Thyroid gland (tissue), 4 donors: ENCODE measurements around the gene ARMC9. TPM values are rescaled to one million over a fixed set of nuclear protein-coding genes. Genes with fewer than 3 reads are reported as not detected.

Source experiments
- DNase-seq, 2 donors: peaks; one replicate each; pipeline ENCODE4 v3.0.0-alpha.2; 2019
- H3K27ac ChIP-seq, 3 donors: fragments of 200-600 bp; sonication (generic); 1 replicate in 2 of 3; 2 replicates in 1 of 3; pipeline ENCODE4 v1.5.1; 2016 to 2019; ENCODE audit warnings: mild to moderate bottlenecking in 1 of 3, moderate library complexity in 1 of 3
- H3K27me3 ChIP-seq: fragments of 200-600 bp; sonication (generic); one replicate; pipeline ENCODE4 v1.5.1; 2019
- H3K36me3 ChIP-seq, 2 donors: fragments of 200-600 bp; sonication (generic); one replicate each; pipeline ENCODE4 v1.5.1; 2016 to 2019
- H3K4me1 ChIP-seq, 2 donors: fragments of 200-600 bp; sonication (generic); one replicate each; pipeline ENCODE4 v1.5.1; 2017 to 2019
- H3K4me3 ChIP-seq, 3 donors: fragments of 200-600 bp; sonication (generic); replicated peaks in 1 of 3; 1 replicate in 2 of 3; 2 replicates in 1 of 3; pipeline ENCODE4 v1.5.1; 2016; ENCODE audit warnings: mild to moderate bottlenecking in 1 of 3
- H3K9me3 ChIP-seq: fragments of 200-600 bp; sonication (generic); one replicate; pipeline ENCODE4 v1.5.1; 2017
- CTCF ChIP-seq, 6 experiments: fragments of 200-600 bp in 3 of 6; fragments of 450-650 bp in 3 of 6; sonication (generic) in 3 of 6; IDR thresholded peaks; one replicate each; pipeline ENCODE4 v1.5.1; 2016 to 2019; ENCODE audit warnings: antibody characterized with exemption in 6 of 6, mild to moderate bottlenecking in 2 of 6, inconsistent platforms in 1 of 6, moderate library complexity in 1 of 6
- POLR2A ChIP-seq, 2 donors: fragments of 450-650 bp; IDR thresholded peaks; one replicate each; pipeline ENCODE4 v1.6.1; 2017; ENCODE audit warnings: antibody characterized with exemption in 2 of 2, mild to moderate bottlenecking in 2 of 2, moderate library complexity in 1 of 2
- WGBS, 2 donors: methylation state at CpG; one replicate each; pipeline ENCODE4 v1.1.5; 2017; 5-methylcytosine and 5-hydroxymethylcytosine counted together
- intact Hi-C: fragments of 100-400 bp; cut with DNase I; formaldehyde crosslinking; loops from one replicate; pipeline ENCODE4 v1.15.1; 2023
- total RNA-seq, 4 donors: library from RNA; depleted of rRNA; stranded (reverse); fragments of >200 nt; gene quantifications; one replicate each; pipeline ENCODE4 v1.2.3, GENCODE V29; 2016

Gene ARMC9
- total RNA-seq, 4 donors from 2014 or later, result 20.3 to 30.7 (median 28.0) TPM

- no peak overlapping the region for H3K4me3 ChIP-seq
- TF ChIP-seq CTCF (IDR thresholded peaks at IDR 0.05) (no peak), POLR2A (IDR thresholded peaks at IDR 0.05) (no peak)
- intact Hi-C loops, result no loop called here
- no peaks in the 10 kb centered on the region for H3K27me3 ChIP-seq
- no peaks in the 10 kb centered on the region for H3K9me3 ChIP-seq
- 93 to 95% methylated on average over 5 of the region's 5 CpGs for WGBS, 2 donors
- no peak overlapping the region for H3K27ac ChIP-seq
- no peaks in the 10 kb centered on the region for H3K4me1 ChIP-seq
- H3K36me3 ChIP-seq, result no peaks in the 10 kb centered on the region
- no peak for DNase-seq
Observed at GRCh38 chr2:231351648-231352047, 153.2 kb downstream of the ARMC9 start.

- Histone ChIP-seq H3K27me3 (no peaks in the 10 kb centered on the region), H3K9me3 (no peaks in the 10 kb centered on the region), H3K27ac (no peak overlapping the region), H3K4me3 (no peak overlapping the region), H3K36me3 (no peaks in the 10 kb centered on the region), H3K4me1 (no peaks in the 10 kb centered on the region)
- 90 to 94% methylated on average over 5 of the region's 6 CpGs for WGBS, 2 donors
- DNase-seq, result no peak
- TF ChIP-seq CTCF (IDR thresholded peaks at IDR 0.05) (no peak), POLR2A (IDR thresholded peaks at IDR 0.05) (no peak)
- intact Hi-C loops, result no loop called here
Observed at GRCh38 chr2:231353469-231353868, 155.0 kb downstream of the ARMC9 start.

- Histone ChIP-seq H3K27ac (no peak overlapping the region), H3K27me3 (no peaks in the 10 kb centered on the region), H3K4me1 (no peaks in the 10 kb centered on the region), H3K9me3 (no peaks in the 10 kb centered on the region), H3K4me3 (no peak overlapping the region), H3K36me3 (no peaks in the 10 kb centered on the region)
- 79 to 88% methylated on average over 21 to 27 of the region's 28 CpGs for WGBS, 2 donors
- DNase-seq, result no peak
- intact Hi-C loops, result no loop called here
- TF ChIP-seq POLR2A (IDR thresholded peaks at IDR 0.05), result no peak
- no peak for TF ChIP-seq CTCF (IDR thresholded peaks at IDR 0.05)
Observed at GRCh38 chr2:231355508-231356465, 157.4 kb downstream of the ARMC9 start.

- H3K27ac ChIP-seq, result no peak overlapping the region
- no peaks in the 10 kb centered on the region for H3K4me1 ChIP-seq
- no peaks in the 10 kb centered on the region for H3K27me3 ChIP-seq
- no peak for DNase-seq
- no peak for TF ChIP-seq POLR2A (IDR thresholded peaks at IDR 0.05)
- no peak for TF ChIP-seq CTCF (IDR thresholded peaks at IDR 0.05)
- H3K9me3 ChIP-seq, result no peaks in the 10 kb centered on the region
- H3K36me3 ChIP-seq, result peaks cover 0 to 4% of the 10 kb centered on the region in 2 donors
- no peak overlapping the region for H3K4me3 ChIP-seq
- WGBS, 2 donors, result 84 to 92% methylated on average over 5 of the region's 5 CpGs
- intact Hi-C loops, result no loop called here
Observed at GRCh38 chr2:231356466-231356844, 158.0 kb downstream of the ARMC9 start.

- no peak overlapping the region for H3K4me3 ChIP-seq
- H3K36me3 ChIP-seq, result peaks cover 0 to 4% of the 10 kb centered on the region in 2 donors
- no peak for DNase-seq
- TF ChIP-seq CTCF (IDR thresholded peaks at IDR 0.05) (no peak), POLR2A (IDR thresholded peaks at IDR 0.05) (no peak)
- no peaks in the 10 kb centered on the region for H3K27me3 ChIP-seq
- H3K27ac ChIP-seq, result no peak overlapping the region
- intact Hi-C loops, result no loop called here
- H3K9me3 ChIP-seq, result no peaks in the 10 kb centered on the region
- no peaks in the 10 kb centered on the region for H3K4me1 ChIP-seq
- WGBS, 2 donors, result 89 to 96% methylated on average over 4 to 6 of the region's 7 CpGs
Observed at GRCh38 chr2:231357048-231357447, 158.6 kb downstream of the ARMC9 start.
